ENCODE data around the gene ENDOV.

- TF ChIP-seq, protein P1, sequence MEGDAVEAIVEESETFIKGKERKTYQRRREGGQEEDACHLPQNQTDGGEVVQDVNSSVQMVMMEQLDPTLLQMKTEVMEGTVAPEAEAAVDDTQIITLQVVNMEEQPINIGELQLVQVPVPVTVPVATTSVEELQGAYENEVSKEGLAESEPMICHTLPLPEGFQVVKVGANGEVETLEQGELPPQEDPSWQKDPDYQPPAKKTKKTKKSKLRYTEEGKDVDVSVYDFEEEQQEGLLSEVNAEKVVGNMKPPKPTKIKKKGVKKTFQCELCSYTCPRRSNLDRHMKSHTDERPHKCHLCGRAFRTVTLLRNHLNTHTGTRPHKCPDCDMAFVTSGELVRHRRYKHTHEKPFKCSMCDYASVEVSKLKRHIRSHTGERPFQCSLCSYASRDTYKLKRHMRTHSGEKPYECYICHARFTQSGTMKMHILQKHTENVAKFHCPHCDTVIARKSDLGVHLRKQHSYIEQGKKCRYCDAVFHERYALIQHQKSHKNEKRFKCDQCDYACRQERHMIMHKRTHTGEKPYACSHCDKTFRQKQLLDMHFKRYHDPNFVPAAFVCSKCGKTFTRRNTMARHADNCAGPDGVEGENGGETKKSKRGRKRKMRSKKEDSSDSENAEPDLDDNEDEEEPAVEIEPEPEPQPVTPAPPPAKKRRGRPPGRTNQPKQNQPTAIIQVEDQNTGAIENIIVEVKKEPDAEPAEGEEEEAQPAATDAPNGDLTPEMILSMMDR (IDR thresholded peaks at IDR 0.05) = no peak
- TF ChIP-seq POLR2A (IDR thresholded peaks at IDR 0.05) = no peak
Measured at GRCh38 chr17:80459234-80459633, 44.3 kb downstream of the ENDOV start.
